Smooth muscle cell (in vitro differentiated cells): ENCODE results near the gene PANX1. TPM values are rescaled to one million over a fixed set of nuclear protein-coding genes. Genes with fewer than 3 reads are reported as not detected.
A peak's percentile ranks its signal among the peaks of the same experiment; 100 is the strongest.

Experiments
- DNase-seq: peaks from one replicate; lab custom pipeline; 2025; ENCODE audit not compliant: unreplicated experiment; lab: John Stamatoyannopoulos, UW
- H2AFZ ChIP-seq: fragments of 200-600 bp; sonication (generic); 2 replicates; pipeline ENCODE4 v1.6.0; 2016; ENCODE audit warnings: antibody characterized with exemption, low read depth, mild to moderate bottlenecking
- H3F3A ChIP-seq: fragments of 200-600 bp; sonication (generic); 2 replicates; pipeline ENCODE4 v1.6.0; 2017; ENCODE audit warnings: antibody characterized with exemption, low read depth
- H3K27ac ChIP-seq: fragments of 200-600 bp; sonication (generic); 2 replicates; pipeline ENCODE4 v1.5.1; 2016; ENCODE audit warnings: low read depth, mild to moderate bottlenecking
- H3K27me3 ChIP-seq: fragments of 200-600 bp; sonication (generic); 2 replicates; pipeline ENCODE4 v1.6.1; 2016; ENCODE audit warnings: low read depth, mild to moderate bottlenecking
- H3K36me3 ChIP-seq: fragments of 200-600 bp; sonication (generic); 2 replicates; pipeline ENCODE4 v1.5.1; 2016; ENCODE audit warnings: low read depth
- H3K4me1 ChIP-seq: fragments of 200-600 bp; sonication (generic); 2 replicates; pipeline ENCODE4 v1.5.1; 2016; ENCODE audit warnings: low read depth
- H3K4me2 ChIP-seq: fragments of 200-600 bp; sonication (generic); 2 replicates; pipeline ENCODE4 v1.6.0; 2016; ENCODE audit warnings: mild to moderate bottlenecking
- H3K4me3 ChIP-seq: fragments of 200-600 bp; sonication (generic); 2 replicates; pipeline ENCODE4 v1.5.1; 2016; ENCODE audit warnings: mild to moderate bottlenecking
- H3K79me2 ChIP-seq: fragments of 200-600 bp; sonication (generic); 2 replicates; pipeline ENCODE4 v1.6.0; 2016; ENCODE audit warnings: low read depth, mild to moderate bottlenecking
- H3K9ac ChIP-seq: fragments of 200-600 bp; sonication (generic); 2 replicates; pipeline ENCODE4 v1.6.0; 2016; ENCODE audit warnings: low read depth
- H3K9me3 ChIP-seq: fragments of 200-600 bp; sonication (generic); replicated peaks from 2 replicates; pipeline ENCODE4 v1.5.1; 2016; ENCODE audit warnings: low read depth
- H4K20me1 ChIP-seq: fragments of 200-600 bp; sonication (generic); 2 replicates; pipeline ENCODE4 v1.6.0; 2016; ENCODE audit warnings: low read depth
- CTCF ChIP-seq: fragments of 200-600 bp; sonication (generic); IDR thresholded peaks from 2 replicates; pipeline ENCODE4 v1.5.1; 2017; ENCODE audit warnings: borderline replicate concordance, mild to moderate bottlenecking, antibody characterized with exemption; ENCODE audit not compliant: insufficient read depth, poor library complexity, severe bottlenecking
- WGBS: methylation state at CpG from one replicate; pipeline ENCODE4 v1.1.7; 2016; ENCODE audit warnings: low lambda C conversion rate; 5-methylcytosine and 5-hydroxymethylcytosine counted together
- polyA plus RNA-seq: library from polyadenylated mRNA; unstranded; fragments of >200 nt; fragmentation: Nextera tagmentation; extraction: Ambion mirVana; gene quantifications from 2 replicates; pipeline ENCODE4 v1.2.1, GENCODE V29; 2016
- total RNA-seq: library from RNA; depleted of rRNA; stranded (reverse); fragments of >200 nt; gene quantifications from 2 replicates; pipeline ENCODE4 v1.2.3, GENCODE V29; 2014

PANX1 gene
- total and polyA plus RNA-seq, 2 experiments from 2014 or later: 32.2 to 81.2 TPM

DNA sequence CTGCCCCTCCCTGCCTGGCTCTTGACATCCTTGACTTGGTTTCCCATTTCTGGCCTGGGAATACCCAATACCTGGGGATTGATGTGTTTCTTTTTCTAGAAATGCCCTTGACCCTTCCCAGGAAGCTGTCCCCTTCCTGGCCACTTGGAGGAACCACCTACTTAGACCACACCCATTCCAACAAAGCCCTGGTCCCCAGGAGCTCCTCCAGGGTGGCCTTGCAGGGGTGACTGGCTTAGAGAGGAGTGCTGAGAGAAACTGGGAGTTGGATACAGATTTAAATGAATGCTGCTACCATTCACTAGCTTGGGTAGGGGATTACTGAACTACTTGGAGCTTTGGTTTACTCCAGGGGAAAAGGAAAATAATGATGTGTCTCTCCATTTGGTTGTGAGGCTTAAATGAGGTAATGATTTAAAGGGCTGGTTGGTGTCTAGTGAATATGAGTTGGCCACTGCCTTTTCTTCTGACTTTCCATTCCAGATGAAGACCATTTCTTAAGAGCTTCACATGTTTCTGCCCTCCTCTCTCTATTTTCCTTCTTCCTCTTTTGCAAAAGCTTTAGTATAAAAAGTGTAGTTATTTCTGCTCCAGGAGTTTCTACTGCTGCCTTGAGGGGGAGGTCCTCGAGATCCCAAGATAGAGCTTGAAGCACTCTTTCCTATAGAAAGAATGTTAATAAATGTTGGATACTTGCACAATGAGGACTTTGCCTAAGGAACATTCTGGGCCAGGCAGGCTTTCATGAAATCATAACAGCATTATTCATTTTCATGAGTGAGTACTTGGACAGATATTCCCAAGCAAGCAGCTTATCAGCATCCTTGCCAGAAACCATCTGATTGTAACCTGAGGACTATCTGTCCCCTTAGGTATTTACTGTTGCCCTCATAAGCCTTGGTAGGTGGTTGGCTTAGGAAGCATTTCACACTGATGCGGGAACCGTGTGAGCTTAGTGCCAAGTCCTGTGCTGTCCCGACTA, 22.4 kb downstream of the PANX1 start:
- H3K9ac ChIP-seq: no peak overlapping the region
- peaks cover 7% of the 10 kb centered on the region for H3F3A ChIP-seq
- no peak for DNase-seq
- 83% methylated on average over 4 of the region's 4 CpGs for WGBS
- H3K79me2 ChIP-seq: peaks cover 86% of the 10 kb centered on the region
- no peak overlapping the region for H2AFZ ChIP-seq
- peaks cover 98% of the 10 kb centered on the region for H4K20me1 ChIP-seq
- peak overlapping the region; percentile 9 for H3K4me2 ChIP-seq
- peaks cover 9% of the 10 kb centered on the region for H3K4me1 ChIP-seq
- no peaks in the 10 kb centered on the region for H3K36me3 ChIP-seq
- no peaks in the 10 kb centered on the region for H3K9me3 ChIP-seq
- H3K4me3 ChIP-seq: no peak overlapping the region
- TF ChIP-seq CTCF: no peak
- peak overlapping the region; percentile 72 for H3K27ac ChIP-seq
- no peaks in the 10 kb centered on the region for H3K27me3 ChIP-seq

- H3K27ac ChIP-seq: peak overlapping the region; percentile 72
- no peaks in the 10 kb centered on the region for H3K27me3 ChIP-seq
- peaks cover 7% of the 10 kb centered on the region for H3F3A ChIP-seq
- peaks cover 96% of the 10 kb centered on the region for H4K20me1 ChIP-seq
- 43% methylated on average over 6 of the region's 6 CpGs for WGBS
- H3K4me1 ChIP-seq: peaks cover 9% of the 10 kb centered on the region
- H3K36me3 ChIP-seq: no peaks in the 10 kb centered on the region
- H2AFZ ChIP-seq: no peak overlapping the region
- peak overlapping the region; percentile 2 for H3K9ac ChIP-seq
- no peak overlapping the region for H3K4me3 ChIP-seq
- no peaks in the 10 kb centered on the region for H3K9me3 ChIP-seq
- DNase-seq: no peak
- TF ChIP-seq CTCF: no peak
- H3K79me2 ChIP-seq: peaks cover 85% of the 10 kb centered on the region
- peak overlapping the region; percentile 24 for H3K4me2 ChIP-seq
Observed at GRCh38 chr11:94151903-94152677, 23.4 kb downstream of the PANX1 start.

GRCh38 chr11:94152678-94153065, 24.0 kb downstream of the PANX1 start:
- peak overlapping the region; percentile 24 for H3K4me2 ChIP-seq
- H3K36me3 ChIP-seq: no peaks in the 10 kb centered on the region
- TF ChIP-seq CTCF: no peak
- DNase-seq: no peak
- no peaks in the 10 kb centered on the region for H3K9me3 ChIP-seq
- peak overlapping the region; percentile 2 for H3K9ac ChIP-seq
- 63% methylated on average over 6 of the region's 6 CpGs for WGBS
- H4K20me1 ChIP-seq: peaks cover 90% of the 10 kb centered on the region
- H2AFZ ChIP-seq: no peak overlapping the region
- no peaks in the 10 kb centered on the region for H3K27me3 ChIP-seq
- peaks cover 9% of the 10 kb centered on the region for H3K4me1 ChIP-seq
- H3K27ac ChIP-seq: peak overlapping the region; percentile 72
- H3K79me2 ChIP-seq: peaks cover 81% of the 10 kb centered on the region
- H3F3A ChIP-seq: peaks cover 7% of the 10 kb centered on the region
- H3K4me3 ChIP-seq: no peak overlapping the region
